ENCODE results near the gene MAP3K8.

Gene MAP3K8

DNA sequence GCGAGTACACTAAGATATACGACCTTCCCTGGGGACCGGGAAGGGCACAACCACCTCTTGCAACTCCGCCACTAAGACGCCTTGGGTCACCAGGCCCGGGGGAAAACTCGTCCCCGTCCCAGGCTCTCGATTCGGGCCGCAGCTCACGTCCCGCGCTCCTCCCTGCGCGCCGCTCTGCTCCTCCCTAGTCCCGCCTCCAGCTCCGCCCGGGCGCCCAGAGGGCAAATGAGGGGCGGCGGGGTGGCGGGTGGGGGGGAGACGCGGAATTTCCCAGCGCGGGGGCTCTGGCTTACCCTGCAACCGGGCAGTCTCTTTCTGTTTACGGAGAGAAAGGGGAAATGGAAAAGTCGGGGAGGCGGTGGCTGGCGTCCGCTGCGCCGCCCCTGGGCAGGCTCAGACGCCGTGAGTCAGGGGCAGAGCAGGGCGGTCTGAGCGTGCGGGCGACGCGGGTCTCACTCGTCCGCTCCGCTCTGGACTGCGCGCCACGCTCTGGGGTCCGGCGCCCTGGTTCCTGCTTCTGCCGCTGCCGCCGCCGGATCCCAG is at the start of gene MAP3K8:
Gene MAP3K8 (plus strand): TSS at position 455 of the 543 bp plus-strand sequence. CDS start 4,755 bp downstream, outside the sequence.
- DNase-seq (ENCODE audit: low read depth in 1 of 2, low spot score in 1 of 2), result peak; percentile 64 to 78

DNA sequence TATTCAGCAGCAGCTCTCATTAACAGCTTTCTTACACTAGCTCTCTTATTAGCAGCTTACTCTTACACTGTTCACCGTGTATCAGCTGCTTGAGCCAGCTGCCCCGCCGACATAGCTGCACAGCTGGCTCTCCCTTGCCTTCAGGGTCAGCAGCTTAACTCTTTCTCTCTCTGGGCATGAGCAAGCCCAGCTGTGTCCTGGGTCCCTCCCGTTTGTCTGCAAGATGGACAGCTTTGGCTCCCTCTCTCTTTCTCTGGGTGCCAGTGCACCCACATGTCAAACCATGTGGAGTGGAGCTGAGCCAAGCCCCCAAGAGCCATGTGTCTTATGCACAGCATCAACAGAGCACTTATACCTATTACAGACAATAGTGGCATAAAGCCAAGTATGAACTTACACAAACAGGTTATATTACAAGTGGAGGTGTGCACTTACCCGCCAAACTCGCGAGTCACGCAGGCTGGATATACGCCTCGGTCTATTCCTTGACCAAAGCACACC is 49.2 kb upstream of the MAP3K8 start:
- DNase-seq (ENCODE audit: low read depth in 1 of 2, low spot score in 1 of 2), result no peak

DNA sequence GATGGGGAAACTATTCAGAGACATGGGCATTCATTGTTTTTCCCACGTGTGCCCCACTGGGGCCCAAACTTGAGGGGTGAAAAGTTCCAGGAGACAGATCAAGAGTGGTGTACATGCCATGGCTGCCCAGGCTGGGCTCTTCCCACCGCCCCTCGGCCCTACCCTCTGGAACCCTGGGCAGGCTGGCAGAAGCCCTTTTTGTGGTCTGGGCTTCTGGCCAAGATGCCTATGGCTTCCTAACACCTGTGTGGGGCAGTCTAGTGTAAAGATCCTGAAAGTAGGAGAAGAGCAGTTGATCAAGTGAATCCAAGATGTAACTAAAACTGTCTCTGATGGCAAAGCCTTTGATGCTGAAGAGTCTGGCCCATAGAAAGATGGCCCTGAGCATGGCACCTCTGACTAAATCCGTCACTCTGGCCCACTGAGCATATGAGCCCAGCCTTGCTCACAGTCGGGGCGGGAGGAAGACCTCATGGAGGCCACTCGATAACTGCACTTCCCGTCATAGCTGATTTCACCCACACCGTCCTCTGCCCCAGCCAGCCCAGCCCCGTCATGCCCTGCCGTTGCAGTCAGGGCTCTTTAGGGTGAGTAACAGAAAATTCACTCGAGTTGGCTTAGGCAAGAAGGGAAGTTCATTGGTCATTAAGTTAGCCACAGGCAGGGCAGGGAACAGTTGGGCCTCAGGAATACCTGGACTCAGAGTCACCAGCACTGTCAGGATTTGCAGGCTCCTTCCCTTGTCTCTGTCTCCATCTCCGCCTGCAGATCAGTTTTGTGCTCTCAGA is 47.0 kb upstream of the MAP3K8 start:
- DNase-seq (ENCODE audit: low read depth in 1 of 2, low spot score in 1 of 2), result no peak

DNA sequence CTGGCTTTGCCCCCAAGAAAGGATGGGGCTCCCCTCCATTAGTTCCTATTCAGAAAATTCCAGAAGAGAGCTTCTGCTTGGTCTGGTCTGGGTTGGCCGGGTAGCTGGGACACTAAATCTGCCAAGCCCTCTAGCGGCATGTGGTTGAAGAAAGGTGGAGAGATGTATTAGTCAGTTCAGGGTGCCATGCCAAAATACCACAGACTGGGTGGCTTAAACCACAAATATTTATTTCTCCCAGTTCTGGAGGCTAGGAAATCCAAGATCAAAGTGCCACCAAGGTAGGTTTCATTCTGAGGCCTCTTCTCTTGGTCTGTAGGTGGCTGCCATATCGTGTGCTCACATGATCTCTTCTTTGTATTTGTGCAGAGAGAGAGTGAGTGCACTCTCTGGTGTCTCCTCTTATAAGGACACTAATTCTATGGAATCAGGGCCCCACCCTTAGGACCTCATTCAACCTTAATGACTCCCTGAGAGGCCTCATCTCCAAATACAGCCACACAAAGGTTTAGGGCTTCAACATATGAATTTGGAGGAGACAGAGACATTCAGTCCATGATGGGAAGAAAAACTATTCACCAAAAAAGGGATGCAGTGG is 46.2 kb upstream of the MAP3K8 start:
- no peak for DNase-seq (ENCODE audit: low read depth in 1 of 2, low spot score in 1 of 2)

DNA sequence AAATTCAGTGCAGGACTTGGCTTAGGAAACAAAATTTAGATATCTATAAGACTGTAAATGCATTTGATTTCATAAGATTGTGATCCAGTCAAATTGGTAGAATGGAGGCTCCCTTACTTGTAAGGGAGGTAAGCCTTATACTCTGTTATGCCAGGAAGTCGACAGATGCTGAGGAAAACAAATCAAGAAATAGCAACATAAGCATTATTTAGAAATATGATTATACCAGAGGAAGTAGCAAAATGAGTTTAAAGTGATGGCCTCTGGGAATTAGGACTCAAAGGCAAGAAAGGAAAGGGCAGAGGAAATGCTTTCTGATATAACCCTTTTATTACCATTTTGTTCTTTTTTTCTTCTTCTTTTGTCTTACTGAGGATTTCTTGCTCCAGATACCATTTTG is 44.4 kb upstream of the MAP3K8 start:
- DNase-seq (ENCODE audit: low read depth in 1 of 2, low spot score in 1 of 2), result no peak

DNA sequence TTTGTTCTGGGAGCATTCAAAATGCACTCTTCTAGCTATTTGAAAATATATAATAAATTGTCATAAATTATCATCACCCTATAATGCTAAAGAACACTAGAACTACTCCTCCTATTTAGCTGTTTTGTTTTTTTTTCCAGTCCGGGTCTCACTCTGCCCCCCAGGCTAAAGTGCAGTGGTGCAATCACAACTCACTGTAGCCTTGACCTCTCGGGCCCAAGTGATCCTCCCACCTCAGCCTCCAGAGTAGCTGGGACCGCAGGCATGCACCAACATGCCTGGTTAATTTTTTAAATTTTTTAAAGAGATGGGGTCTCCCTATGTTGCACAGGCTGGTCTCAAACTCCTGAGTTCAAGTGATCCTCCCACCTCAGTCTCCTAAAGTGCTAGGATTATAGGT is 43.8 kb upstream of the MAP3K8 start:
- no peak for DNase-seq (ENCODE audit: low read depth in 1 of 2, low spot score in 1 of 2)

DNA sequence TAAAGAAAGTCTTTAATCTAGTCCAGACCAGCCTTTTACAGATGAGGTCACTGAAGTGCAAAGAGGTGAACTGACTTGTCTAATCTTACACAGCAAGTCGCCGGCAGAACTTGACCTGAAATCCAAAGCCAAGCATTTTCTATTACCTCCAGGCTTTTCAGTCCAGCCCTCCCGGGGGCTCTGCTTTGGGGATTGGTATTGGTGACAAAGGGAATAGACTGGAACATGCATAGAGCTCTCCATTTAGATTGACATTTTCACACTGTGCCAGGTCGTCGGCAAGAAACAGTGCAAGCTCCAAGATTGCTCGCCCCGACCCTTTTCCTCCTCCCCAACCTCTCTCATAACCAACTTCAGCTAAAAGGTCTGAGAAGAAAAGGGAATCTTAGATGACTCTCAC is 42.7 kb upstream of the MAP3K8 start:
- no peak for DNase-seq (ENCODE audit: low read depth in 1 of 2, low spot score in 1 of 2)

DNA sequence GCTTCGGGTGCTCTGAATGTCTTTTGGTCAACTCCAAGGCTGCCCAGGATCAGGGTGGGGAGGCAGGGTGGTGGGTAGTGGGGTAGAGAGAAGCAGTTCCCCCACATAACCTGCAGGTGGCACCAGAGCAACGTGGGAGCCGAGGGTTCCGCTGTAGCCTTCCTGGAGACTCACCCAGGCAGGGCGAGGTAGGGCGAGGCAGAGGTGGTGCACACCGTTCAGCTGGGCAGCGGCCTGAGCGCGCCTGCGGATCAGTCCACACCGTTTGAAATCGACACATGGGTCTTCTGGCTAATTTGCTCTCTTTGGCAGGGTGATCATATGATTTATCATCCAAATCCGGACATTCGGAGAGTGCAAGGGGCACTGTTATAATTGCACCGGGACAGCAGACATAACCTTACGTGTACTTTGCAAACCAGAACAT is 41.4 kb upstream of the MAP3K8 start:
- peak; percentile 56 to 57 for DNase-seq (ENCODE audit: low read depth in 1 of 2, low spot score in 1 of 2)

DNA sequence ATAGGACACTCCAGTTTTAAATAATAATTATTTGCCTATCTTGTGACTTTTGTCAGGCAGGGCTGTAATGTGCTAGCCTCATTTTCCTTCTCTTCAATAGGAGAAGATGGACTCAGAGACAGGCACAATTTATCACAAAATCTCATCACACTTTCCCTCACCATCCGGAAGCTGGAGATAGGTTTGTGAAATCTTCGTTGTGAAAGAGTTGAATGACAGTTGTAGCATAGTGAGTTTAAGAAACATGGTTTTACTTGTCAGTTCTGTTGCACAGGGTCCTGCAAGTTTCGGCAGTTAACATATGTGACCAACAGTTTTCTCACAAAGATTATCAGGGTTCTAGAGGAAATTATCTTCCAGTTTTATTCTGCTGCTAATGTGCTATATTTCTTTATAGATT is 37.7 kb upstream of the MAP3K8 start:
- no peak for DNase-seq (ENCODE audit: low read depth in 1 of 2, low spot score in 1 of 2)

DNA sequence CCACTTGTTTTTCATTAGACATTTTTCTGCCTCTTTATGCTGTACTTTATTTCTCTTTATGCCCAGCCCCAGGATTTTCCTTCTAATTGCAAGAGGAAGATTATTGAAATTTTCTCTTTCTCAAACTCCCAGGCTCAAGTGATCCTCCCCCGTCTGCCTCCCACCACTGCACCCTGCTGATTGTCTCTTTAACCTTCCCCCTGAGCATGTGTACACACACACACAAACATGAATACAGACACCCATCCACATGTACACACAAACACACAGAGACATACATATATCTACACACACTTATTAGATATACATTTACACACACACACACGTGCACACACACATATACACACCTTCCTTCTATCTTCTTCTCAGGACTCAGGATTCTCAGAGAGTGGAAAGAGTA is 37.3 kb upstream of the MAP3K8 start:
- no peak for DNase-seq (ENCODE audit: low read depth in 1 of 2, low spot score in 1 of 2)

DNA sequence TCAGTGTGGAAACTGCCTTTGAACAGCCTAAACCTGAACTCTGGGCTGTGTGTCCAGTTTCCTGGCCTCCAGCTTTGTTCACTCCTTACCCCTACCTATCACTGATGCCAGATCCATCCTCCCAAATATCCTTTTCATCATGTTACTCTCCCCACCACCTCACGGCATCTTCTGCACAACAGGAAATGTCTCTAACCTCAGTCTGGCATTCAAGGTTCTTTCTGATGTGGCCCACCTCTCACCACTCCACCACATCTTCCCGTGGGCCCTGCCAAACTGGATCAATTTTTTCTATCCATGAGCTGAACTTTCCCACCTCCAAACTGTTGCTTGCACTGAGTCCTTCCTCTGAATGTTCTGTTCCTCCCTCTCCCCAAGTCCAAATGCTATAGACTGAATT is 35.8 kb upstream of the MAP3K8 start:
- DNase-seq (ENCODE audit: low read depth in 1 of 2, low spot score in 1 of 2), result no peak

DNA sequence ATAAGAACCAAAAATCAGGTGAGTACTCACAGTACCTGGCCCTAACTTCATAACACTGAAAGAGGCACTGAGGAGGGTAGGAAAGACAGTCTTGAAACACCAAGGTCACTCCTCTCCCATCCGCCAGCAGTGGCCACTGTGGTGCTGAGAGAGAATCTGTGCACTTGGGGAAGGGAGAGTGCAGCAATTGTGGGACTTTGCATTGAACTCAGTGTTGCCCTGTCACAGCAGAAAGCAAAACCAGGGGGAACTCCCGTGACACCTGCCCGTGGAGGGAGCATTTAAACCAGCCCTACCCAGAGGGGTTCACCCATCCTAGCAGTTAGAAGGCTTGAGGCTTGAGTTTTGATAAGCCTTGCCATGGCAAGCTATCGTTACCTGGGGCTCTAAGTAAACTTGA is 35.2 kb upstream of the MAP3K8 start:
- no peak for DNase-seq (ENCODE audit: low read depth in 1 of 2, low spot score in 1 of 2)

DNA sequence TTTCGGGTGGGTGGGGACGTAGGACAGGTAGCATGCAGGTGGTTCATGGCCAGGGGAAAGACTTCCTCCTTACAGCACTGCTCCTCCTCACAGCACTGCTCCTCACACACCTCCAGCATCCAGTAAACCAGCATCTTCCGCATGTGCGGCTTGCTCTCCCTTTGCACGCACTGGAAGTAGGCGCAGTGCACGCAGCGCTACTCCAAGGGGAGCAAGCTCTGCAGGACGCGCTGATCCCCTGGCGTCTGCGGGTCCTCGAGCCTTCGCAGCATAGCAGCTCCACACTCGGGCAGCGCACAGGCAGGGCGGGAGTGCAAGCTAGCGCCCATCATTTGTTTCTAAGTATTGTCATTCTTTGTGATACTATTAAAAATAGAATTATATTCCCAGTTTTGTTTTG is 30.5 kb upstream of the MAP3K8 start:
- no peak for DNase-seq (ENCODE audit: low read depth in 1 of 2, low spot score in 1 of 2)

DNA sequence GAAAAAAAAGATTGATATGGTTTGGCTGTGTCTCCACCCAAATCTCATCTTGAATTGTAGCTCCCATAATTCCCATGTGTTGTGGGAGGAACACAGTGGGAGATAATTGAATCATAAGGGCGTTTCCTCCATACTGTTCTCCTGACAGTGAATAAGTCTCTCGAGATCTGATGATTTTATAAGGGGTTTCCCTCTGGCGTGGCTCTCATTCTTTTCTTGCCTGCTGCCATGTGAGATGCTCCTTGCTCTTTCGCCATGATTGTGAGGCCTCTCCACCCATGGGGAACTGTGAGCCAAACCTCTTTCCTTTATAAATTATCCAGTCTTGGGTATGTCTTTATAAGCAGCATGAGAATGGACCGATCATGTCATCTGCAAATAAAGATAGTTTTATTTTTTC is 29.4 kb upstream of the MAP3K8 start:
- DNase-seq (ENCODE audit: low read depth in 1 of 2, low spot score in 1 of 2), result no peak

DNA sequence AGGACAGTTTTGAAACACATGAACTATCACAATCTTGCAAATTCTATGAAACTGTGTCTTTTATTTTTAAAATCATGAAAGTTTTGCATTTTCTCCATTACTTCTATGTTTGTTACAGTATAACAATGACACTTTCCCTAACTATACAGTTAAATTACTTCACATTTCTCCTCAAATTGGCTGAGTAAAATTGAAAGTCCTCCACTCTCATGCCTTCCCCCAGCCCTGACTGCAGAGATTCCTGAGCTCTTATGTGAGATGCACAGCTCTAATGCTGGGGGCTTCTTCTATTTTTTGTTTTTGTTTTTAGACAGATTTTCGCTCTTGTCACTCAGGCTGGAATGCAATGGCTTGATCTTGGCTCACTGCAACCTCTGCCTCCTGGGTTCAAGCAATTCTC is 22.7 kb upstream of the MAP3K8 start:
- DNase-seq (ENCODE audit: low read depth in 1 of 2, low spot score in 1 of 2), result no peak

DNA sequence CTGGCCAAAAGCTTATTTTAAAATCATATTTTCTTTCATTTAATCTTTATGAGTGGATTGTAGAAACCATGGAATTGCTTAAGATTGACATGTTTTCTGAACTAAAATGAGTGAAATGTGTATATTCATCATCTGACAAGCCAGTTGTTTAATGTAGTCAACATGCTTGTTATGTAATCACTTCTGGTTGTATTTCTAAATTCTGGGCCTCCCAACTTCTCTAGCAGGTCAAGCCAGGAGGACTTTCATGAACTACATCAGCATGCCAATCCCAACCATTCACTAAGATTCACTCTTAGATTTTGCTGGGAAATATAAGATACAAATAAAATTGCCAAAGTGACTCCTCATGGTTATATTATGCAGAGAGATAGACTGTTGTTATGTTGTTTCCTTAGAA is 21.1 kb upstream of the MAP3K8 start:
- DNase-seq (ENCODE audit: low read depth in 1 of 2, low spot score in 1 of 2), result no peak

DNA sequence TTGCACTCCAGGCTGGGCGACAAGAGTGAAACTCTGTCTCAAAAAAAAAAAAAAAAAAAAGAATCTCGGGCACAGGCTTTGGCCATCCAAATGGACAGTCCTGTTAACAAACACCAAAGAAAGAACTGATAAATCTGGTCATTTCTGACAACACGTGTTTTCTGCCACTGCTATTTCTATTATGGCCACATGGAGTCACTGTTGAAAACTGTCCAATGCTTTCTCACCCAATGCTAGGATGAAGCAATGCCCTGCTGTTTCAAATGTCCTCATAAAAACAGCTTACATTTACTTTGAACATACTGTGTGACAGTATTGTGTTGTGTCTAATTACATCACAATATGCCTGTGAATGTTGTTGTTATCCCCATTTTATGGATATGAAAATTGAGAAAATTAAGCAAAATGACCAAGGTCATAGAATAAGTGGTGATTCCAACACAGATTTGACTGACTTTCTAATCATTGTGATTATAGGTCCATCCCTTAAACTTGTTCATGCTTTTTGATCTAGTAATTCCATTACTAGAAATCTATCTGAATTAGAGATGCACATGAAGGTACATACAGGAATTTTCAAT is 19.9 kb upstream of the MAP3K8 start:
- no peak for DNase-seq (ENCODE audit: low read depth in 1 of 2, low spot score in 1 of 2)

DNA sequence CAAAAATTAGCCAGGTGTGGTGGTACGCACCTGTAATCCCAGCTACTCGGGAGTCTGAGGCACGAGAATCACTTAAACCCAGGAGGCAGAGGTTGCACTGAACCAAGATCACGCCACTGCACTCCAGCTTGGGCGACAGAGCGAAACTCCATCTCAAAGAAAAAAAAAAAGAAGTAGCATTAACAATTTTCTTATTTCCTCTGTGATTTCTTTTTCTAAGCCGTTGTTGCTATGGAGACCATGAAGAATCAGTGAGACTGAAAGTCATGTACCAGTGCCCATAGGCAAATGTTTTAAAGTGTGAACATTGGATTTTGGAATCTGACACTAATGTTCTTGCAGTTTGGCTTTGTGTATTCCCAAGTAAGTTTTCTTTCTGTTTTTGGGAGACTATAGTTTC is 18.4 kb upstream of the MAP3K8 start:
- DNase-seq (ENCODE audit: low read depth in 1 of 2, low spot score in 1 of 2), result no peak

DNA sequence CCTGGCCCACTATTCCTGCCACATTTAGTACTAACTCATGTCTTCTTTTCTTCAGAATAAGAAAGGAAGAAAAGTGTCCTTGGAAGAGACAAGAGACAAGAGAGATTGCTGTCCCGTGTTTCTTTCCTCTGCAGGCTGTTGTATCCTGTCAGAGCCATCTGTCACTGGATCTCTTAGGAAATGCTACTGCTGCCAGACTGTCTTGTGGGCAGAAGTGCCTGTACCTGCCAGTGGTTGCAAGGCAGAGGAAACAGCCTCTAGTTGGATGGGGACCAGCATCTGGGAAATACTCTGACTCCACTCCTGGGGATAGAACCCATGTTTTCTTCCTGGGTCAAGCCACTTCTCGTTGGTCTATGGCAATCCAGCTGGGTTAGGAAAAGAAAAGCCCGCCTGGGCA is 16.7 kb upstream of the MAP3K8 start:
- no peak for DNase-seq (ENCODE audit: low read depth in 1 of 2, low spot score in 1 of 2)

DNA sequence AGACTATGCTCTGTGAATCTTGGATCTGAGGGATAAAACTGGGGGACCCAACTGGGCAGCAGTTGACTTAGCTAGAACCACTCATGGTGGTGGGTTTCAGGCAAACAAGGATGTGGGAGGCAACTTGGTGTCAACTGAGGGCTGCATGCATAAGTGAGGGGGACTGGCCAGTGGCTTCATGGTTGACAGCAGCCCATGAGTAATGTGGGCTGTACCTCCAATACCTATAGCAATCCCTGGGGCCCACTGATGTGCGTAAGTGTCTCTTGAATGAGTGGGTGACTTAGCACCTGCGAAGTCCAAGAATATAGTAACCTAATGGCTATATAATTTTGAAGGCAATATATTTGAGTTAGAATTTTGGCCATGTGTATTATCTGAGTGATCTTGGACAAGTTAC is 13.7 kb upstream of the MAP3K8 start:
- no peak for DNase-seq (ENCODE audit: low read depth in 1 of 2, low spot score in 1 of 2)

DNA sequence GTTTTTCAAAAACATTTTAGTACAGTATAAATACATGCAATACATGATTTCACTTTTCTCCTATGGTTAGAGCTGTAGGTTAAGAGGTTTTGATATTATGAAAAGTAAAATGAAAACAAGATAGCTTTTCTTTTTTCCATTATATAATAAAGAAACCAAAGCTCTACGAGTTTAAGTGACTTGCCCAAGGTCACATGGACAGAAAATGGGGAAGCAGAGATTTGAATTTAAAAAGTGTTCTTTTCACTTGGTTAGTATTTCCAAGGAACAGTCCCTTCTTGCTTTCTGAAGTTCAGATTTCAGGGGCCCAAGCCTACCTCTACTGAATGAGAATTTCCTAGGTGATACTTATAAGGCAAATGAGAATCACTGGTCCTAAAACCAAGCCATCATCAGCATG is 13.2 kb upstream of the MAP3K8 start:
- no peak for DNase-seq (ENCODE audit: low read depth in 1 of 2, low spot score in 1 of 2)

DNA sequence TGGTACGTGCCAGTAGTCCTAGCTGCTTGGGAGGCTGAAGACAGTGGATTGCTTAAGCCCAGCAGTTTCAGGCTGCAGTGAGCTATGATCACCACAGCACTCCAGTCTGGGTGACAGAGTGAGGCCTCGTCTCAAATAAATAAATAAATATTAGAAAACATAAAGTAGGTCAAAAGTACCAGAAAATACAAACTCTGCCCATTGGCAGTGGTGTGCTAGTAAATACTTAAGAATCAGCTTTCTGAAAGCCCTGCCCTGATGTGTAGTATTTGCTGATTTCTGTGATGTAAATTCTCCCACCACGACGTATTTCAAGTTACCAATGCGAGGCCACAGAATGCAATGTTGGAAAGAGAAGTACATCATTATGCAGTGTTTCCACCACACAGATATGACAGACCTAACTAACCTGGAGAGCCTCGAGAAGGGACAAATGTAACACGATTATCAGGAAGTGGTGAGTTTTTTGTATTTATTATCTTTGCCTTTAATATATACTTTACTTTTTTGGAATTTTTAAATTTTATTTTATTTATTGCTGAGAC is 11.8 kb upstream of the MAP3K8 start:
- DNase-seq (ENCODE audit: low read depth in 1 of 2, low spot score in 1 of 2), result no peak
